H1 (cell line): ENCODE measurements around the gene SLC22A25.

Experiments
- CEBPB ChIP-seq: IDR thresholded peaks from 2 replicates; pipeline ENCODE4 v1.6.1; 2012; ENCODE audit warnings: low read depth, low read length
- CHD2 ChIP-seq: IDR thresholded peaks from 2 replicates; pipeline ENCODE4 v1.6.1; 2012; ENCODE audit warnings: low read length, improper control_type of control experiment
- EGR1 ChIP-seq: IDR thresholded peaks from 2 replicates; pipeline ENCODE4 v1.6.1; 2011; ENCODE audit warnings: low read depth, low read length, borderline replicate concordance
- EZH2 ChIP-seq: fragments of 200-600 bp; sonication (generic); IDR thresholded peaks from 2 replicates; pipeline ENCODE4 v1.7.1; 2012; ENCODE audit warnings: low read depth, mild to moderate bottlenecking, moderate library complexity, low read length, inconsistent platforms; ENCODE audit not compliant: severe bottlenecking
- GABPA ChIP-seq: IDR thresholded peaks from 2 replicates; pipeline ENCODE4 v1.6.1; 2011; ENCODE audit warnings: mild to moderate bottlenecking, low read length, moderate library complexity, borderline replicate concordance; ENCODE audit not compliant: insufficient read depth
- KDM1A ChIP-seq: fragments of 200-600, 300-600 bp; sonication (generic); IDR thresholded peaks from 2 replicates; pipeline ENCODE4 v1.7.1; 2016; ENCODE audit warnings: mild to moderate bottlenecking, low read length, borderline replicate concordance
- MAFK ChIP-seq: IDR thresholded peaks from 2 replicates; pipeline ENCODE4 v1.6.1; 2012; ENCODE audit warnings: low read depth, mild to moderate bottlenecking, improper control_type of control experiment, low read length
- POLR2A ChIP-seq, 2 experiments: IDR thresholded peaks; 1 replicate in 1 of 2; 2 replicates in 1 of 2; pipeline ENCODE4 v1.6.1; 2011; ENCODE audit warnings: low read depth in 2 of 2, low read length in 2 of 2, mild to moderate bottlenecking in 2 of 2; ENCODE audit errors: control extremely low read depth in 1 of 2
- POLR2AphosphoS5 ChIP-seq: IDR thresholded peaks from 2 replicates; pipeline ENCODE4 v1.6.1; 2011; ENCODE audit warnings: low read depth, low read length
- TAF1 ChIP-seq: IDR thresholded peaks from 2 replicates; pipeline ENCODE4 v1.6.1; 2011; ENCODE audit warnings: mild to moderate bottlenecking, low read depth, low read length
- YY1 ChIP-seq: IDR thresholded peaks from 2 replicates; pipeline ENCODE4 v1.6.1; 2011; ENCODE audit warnings: low read depth, mild to moderate bottlenecking, low read length
- TF ChIP-seq, protein P1 (sequence below), 3 experiments: IDR thresholded peaks; 1 replicate in 2 of 3; 2 replicates in 1 of 3; pipeline versions ENCODE4 v1.5.1 to v1.6.1; 2011; ENCODE audit warnings: low read length in 3 of 3, mild to moderate bottlenecking in 3 of 3, inconsistent platforms in 2 of 3, low read depth in 1 of 3, moderate library complexity in 1 of 3; ENCODE audit not compliant: insufficient read depth in 1 of 3; ENCODE audit errors: control extremely low read depth in 1 of 3

DNA sequence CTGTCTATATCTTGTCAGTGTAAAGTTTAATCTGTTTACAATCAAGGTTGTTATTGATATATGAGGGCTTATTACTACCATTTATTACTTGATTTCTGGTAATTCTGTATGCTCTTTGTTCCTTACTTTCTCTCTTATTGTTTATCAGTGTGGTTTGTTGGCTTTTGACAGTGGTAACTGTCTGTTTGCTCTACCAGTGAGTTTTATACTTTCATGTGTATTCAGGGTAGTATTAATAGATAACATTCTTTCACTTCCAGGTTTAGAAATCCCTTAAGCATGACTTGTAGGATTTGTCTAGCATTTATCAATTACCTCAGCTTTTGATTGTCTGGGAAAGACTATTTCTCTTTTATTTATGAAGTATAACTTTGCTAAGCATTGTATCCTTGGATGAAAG lies 37.5 kb upstream of the SLC22A25 start:
- TF ChIP-seq TAF1 (no peak), POLR2A (IDR thresholded peaks at IDR 0.05; ENCODE audit: control extremely low read depth in 1 of 2, low read depth in 2 of 2, low read length in 2 of 2) (no peak), MAFK (no peak), EZH2 (no peak), KDM1A (no peak), CHD2 (no peak), CEBPB (no peak), POLR2AphosphoS5 (no peak), YY1 (no peak), EGR1 (no peak), GABPA (no peak)
- TF ChIP-seq, protein P1, sequence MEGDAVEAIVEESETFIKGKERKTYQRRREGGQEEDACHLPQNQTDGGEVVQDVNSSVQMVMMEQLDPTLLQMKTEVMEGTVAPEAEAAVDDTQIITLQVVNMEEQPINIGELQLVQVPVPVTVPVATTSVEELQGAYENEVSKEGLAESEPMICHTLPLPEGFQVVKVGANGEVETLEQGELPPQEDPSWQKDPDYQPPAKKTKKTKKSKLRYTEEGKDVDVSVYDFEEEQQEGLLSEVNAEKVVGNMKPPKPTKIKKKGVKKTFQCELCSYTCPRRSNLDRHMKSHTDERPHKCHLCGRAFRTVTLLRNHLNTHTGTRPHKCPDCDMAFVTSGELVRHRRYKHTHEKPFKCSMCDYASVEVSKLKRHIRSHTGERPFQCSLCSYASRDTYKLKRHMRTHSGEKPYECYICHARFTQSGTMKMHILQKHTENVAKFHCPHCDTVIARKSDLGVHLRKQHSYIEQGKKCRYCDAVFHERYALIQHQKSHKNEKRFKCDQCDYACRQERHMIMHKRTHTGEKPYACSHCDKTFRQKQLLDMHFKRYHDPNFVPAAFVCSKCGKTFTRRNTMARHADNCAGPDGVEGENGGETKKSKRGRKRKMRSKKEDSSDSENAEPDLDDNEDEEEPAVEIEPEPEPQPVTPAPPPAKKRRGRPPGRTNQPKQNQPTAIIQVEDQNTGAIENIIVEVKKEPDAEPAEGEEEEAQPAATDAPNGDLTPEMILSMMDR (IDR thresholded peaks at IDR 0.05; ENCODE audit: control extremely low read depth in 1 of 3, insufficient read depth in 1 of 3, low read depth in 1 of 3, low read length in 3 of 3): no peak
